HepG2 (cell line): ENCODE results near the gene RPS2. TPM values are rescaled to one million over a fixed set of nuclear protein-coding genes. Genes with fewer than 3 reads are reported as not detected.

Source experiments
- EHMT2 ChIP-seq: fragments of 200-600 bp; sonication (generic); IDR thresholded peaks from 2 replicates; pipeline ENCODE4 v1.7.0; 2017; ENCODE audit warnings: antibody characterized with exemption, low read depth, low read length, borderline replicate concordance
- FLYWCH1 ChIP-seq: sonication (generic); formaldehyde crosslinking; IDR thresholded peaks from 2 replicates; pipeline ENCODE4 v1.8.1; 2023; ENCODE audit warnings: mild to moderate bottlenecking, missing genetic modification reagents
- NCOA5 ChIP-seq: sonication (generic); formaldehyde crosslinking; IDR thresholded peaks from 2 replicates; pipeline ENCODE4 v1.4.0; 2020; ENCODE audit warnings: missing genetic modification reagents
- NCOR1 ChIP-seq: fragments of 200-600 bp; sonication (generic); IDR thresholded peaks from 2 replicates; pipeline ENCODE4 v1.7.0; 2017; ENCODE audit warnings: antibody characterized with exemption, low read length, borderline replicate concordance
- SALL2 ChIP-seq: sonication (generic); formaldehyde crosslinking; IDR thresholded peaks from 2 replicates; pipeline ENCODE4 v1.8.1; 2023; ENCODE audit warnings: mild to moderate bottlenecking, missing genetic modification reagents, inconsistent platforms
- TCF7L2 ChIP-seq: IDR thresholded peaks from 2 replicates; pipeline ENCODE4 v1.6.1; 2011; ENCODE audit warnings: mild to moderate bottlenecking, low read depth, low read length, moderate library complexity
- ZBTB20 ChIP-seq: sonication (generic); formaldehyde crosslinking; IDR thresholded peaks from 2 replicates; pipeline ENCODE4 v1.8.1; 2023; ENCODE audit warnings: missing genetic modification reagents, low read depth, mild to moderate bottlenecking, borderline replicate concordance
- ZNF567 ChIP-seq: sonication (generic); formaldehyde crosslinking; IDR thresholded peaks from 2 replicates; pipeline ENCODE4 v1.8.1; 2023; ENCODE audit warnings: mild to moderate bottlenecking, missing genetic modification reagents, borderline replicate concordance
- ZNF569 ChIP-seq: sonication (generic); formaldehyde crosslinking; IDR thresholded peaks from 2 replicates; pipeline ENCODE4 v1.5.0; 2020; ENCODE audit warnings: mild to moderate bottlenecking, missing genetic modification reagents, moderate library complexity, borderline replicate concordance
- ZNF607 ChIP-seq: sonication (generic); formaldehyde crosslinking; IDR thresholded peaks from 2 replicates; pipeline ENCODE4 v1.5.1; 2020; ENCODE audit warnings: missing genetic modification reagents, mild to moderate bottlenecking, borderline replicate concordance
- polyA plus RNA-seq, 8 experiments: library from polyadenylated mRNA; depleted of rRNA in 3 of 8; stranded (reverse) in 7 of 8; unstranded in 1 of 8; fragments of >200 nt; fragmentation: Illumina TruSeq in 4 of 8; extraction: Trizol in 4 of 8; gene quantifications; 2 replicates each; pipeline versions ENCODE4 v1.2.1 to v1.2.3, GENCODE V29; 2011 to 2016; ENCODE audit warnings: low read depth in 4 of 8, missing spikeins in 1 of 8, mixed read lengths in 1 of 8; ENCODE audit not compliant: insufficient read depth in 1 of 8
- total RNA-seq, 5 experiments: library from RNA; depleted of rRNA; stranded (reverse); fragments of >200 nt; fragmentation: Illumina TruSeq; extraction: Trizol; gene quantifications; 2 replicates each; pipeline ENCODE4 v1.2.3, GENCODE V29; 2016; ENCODE audit warnings: low read depth in 1 of 5
- TF ChIP-seq, protein P1 (sequence below): IDR thresholded peaks from 2 replicates; pipeline ENCODE4 v1.6.1; 2016; ENCODE audit warnings: low read depth, control low read depth
- TF ChIP-seq, protein P2 (sequence below): sonication (generic); formaldehyde crosslinking; IDR thresholded peaks from 2 replicates; pipeline ENCODE4 v1.4.0; 2020; ENCODE audit warnings: mild to moderate bottlenecking, missing genetic modification reagents
- TF ChIP-seq, protein P3 (sequence below): sonication (generic); formaldehyde crosslinking; IDR thresholded peaks from 2 replicates; pipeline ENCODE4 v1.4.0; 2020; ENCODE audit warnings: missing genetic modification reagents, borderline replicate concordance
- TF ChIP-seq, protein P4 (sequence below): sonication (generic); formaldehyde crosslinking; IDR thresholded peaks from 2 replicates; pipeline ENCODE4 v1.8.1; 2023; ENCODE audit warnings: mild to moderate bottlenecking, missing genetic modification reagents

RPS2 gene
- total and polyA plus RNA-seq, 2 of the 13 experiments (the other 11 are each of a cell fraction or from before 2014, with no cell fraction given) = 1,908 to 4,514 TPM

DNA sequence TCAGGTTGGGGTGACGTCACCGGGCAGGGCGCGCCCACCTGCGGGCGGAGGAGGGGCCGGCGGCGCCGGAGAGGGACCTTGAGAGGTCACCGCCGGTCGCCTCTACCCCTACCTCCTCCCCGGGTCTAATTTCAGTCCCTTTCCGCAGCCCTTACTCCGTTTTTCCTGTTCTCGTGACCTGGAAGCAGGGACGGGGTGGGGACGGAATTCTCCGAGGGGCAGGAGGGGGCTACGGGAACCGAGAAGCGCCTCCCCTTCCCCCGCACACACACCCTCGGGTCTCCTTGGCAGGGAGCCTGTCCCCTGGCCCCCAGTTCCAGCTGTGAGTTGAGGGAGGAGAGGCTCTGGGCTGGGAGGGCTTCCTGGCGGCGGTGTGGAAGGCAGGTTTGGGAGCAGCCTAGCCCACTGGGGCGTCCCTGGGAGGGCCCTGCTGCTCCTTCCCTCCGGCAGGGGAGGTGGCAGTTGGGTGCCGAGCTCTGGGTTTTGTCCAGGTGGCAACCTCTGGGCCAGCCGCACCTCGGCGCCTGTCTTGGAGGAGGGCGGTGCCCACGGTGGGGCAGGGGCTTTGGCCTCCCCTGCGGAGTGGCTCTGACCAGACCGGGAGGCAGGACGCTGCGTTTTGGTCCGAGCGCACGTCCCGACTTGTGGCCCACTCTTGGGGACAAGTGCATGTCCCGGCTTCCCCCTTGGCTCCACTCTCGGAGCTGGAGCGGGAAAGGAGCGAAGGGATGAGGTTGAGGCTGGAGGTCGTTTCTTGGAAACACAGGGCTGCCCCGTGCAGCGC, 25.9 kb upstream of the RPS2 start (continued):
- TF ChIP-seq ZBTB20 (0 out of 2 replicates have a peak, but pooled peaks have one; percentile 25), SALL2 (CRISPR knock-in tag) (no peak), FLYWCH1 (no peak), ZNF569 (CRISPR knock-in tag) (no peak), NCOA5 (CRISPR knock-in tag) (no peak), EHMT2 (no peak), NCOR1 (no peak), TCF7L2 (no peak), ZNF607 (CRISPR knock-in tag) (no peak), ZNF567 (CRISPR knock-in tag) (no peak)
- TF ChIP-seq, protein P1, sequence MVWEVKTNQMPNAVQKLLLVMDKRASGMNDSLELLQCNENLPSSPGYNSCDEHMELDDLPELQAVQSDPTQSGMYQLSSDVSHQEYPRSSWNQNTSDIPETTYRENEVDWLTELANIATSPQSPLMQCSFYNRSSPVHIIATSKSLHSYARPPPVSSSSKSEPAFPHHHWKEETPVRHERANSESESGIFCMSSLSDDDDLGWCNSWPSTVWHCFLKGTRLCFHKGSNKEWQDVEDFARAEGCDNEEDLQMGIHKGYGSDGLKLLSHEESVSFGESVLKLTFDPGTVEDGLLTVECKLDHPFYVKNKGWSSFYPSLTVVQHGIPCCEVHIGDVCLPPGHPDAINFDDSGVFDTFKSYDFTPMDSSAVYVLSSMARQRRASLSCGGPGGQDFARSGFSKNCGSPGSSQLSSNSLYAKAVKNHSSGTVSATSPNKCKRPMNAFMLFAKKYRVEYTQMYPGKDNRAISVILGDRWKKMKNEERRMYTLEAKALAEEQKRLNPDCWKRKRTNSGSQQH (CRISPR knock-in tag) = no peak
- TF ChIP-seq, protein P2, sequence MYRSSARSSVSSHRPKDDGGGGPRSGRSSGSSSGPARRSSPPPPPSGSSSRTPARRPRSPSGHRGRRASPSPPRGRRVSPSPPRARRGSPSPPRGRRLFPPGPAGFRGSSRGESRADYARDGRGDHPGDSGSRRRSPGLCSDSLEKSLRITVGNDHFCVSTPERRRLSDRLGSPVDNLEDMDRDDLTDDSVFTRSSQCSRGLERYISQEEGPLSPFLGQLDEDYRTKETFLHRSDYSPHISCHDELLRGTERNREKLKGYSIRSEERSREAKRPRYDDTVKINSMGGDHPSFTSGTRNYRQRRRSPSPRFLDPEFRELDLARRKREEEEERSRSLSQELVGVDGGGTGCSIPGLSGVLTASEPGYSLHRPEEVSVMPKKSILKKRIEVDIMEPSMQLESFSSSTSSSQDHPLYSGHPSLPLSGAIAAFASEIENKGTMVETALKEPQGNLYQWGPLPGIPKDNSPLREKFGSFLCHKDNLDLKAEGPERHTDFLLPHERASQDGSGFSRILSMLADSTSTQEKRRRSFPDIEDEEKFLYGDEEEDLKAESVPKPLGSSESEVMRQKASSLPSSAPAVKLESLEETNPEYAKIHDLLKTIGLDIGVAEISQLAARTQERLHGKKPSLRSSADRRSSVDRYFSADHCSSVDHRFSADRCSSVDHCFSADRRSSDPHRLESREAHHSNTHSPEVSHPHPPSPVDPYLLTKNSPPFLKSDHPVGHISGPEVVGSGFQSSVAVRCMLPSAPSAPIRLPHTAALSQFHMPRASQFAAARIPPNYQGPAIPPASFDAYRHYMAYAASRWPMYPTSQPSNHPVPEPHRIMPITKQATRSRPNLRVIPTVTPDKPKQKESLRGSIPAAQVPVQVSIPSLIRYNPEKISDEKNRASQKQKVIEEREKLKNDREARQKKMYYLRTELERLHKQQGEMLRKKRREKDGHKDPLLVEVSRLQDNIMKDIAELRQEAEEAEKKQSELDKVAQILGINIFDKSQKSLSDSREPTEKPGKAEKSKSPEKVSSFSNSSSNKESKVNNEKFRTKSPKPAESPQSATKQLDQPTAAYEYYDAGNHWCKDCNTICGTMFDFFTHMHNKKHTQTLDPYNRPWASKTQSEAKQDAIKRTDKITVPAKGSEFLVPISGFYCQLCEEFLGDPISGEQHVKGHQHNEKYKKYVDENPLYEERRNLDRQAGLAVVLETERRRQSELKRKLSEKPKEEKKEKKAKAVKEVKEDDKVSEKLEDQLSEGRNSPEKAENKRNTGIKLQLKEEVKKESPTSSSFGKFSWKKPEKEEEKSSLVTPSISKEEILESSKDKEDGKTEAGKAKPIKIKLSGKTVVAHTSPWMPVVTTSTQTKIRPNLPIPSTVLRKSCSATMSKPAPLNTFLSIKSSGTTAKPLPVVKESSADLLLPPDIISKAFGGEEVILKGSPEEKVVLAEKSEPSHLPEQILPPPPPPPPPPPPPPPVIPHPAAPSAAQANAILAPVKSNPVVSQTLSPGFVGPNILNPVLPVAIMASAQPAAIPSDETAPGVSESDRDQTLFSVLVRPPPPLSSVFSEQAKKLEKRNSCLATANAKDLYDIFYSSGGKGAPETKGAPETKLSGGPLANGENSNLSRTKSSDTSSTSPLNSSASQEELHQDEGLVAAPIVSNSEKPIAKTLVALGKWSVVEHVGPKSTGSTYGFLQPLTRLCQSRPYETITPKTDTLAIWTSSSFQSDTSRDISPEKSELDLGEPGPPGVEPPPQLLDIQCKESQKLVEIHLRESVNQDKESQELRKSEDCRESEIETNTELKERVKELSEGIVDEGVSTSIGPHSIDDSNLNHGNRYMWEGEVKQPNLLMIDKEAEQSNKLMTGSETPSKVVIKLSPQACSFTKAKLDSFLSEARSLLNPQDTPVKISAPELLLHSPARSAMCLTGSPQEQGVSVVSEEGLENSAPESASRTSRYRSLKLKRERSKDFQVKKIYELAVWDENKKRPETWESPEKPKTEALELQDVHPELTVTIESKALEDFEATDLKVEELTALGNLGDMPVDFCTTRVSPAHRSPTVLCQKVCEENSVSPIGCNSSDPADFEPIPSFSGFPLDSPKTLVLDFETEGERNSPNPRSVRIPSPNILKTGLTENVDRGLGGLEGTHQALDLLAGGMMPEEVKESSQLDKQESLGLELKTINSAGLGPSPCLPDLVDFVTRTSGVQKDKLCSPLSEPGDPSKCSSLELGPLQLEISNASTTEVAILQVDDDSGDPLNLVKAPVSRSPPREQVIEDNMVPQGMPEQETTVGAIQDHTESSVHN (CRISPR knock-in tag) = no peak
- TF ChIP-seq, protein P3, sequence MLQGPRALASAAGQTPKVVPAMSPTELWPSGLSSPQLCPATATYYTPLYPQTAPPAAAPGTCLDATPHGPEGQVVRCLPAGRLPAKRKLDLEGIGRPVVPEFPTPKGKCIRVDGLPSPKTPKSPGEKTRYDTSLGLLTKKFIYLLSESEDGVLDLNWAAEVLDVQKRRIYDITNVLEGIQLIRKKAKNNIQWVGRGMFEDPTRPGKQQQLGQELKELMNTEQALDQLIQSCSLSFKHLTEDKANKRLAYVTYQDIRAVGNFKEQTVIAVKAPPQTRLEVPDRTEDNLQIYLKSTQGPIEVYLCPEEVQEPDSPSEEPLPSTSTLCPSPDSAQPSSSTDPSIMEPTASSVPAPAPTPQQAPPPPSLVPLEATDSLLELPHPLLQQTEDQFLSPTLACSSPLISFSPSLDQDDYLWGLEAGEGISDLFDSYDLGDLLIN (CRISPR knock-in tag) = no peak
- TF ChIP-seq, protein P4, sequence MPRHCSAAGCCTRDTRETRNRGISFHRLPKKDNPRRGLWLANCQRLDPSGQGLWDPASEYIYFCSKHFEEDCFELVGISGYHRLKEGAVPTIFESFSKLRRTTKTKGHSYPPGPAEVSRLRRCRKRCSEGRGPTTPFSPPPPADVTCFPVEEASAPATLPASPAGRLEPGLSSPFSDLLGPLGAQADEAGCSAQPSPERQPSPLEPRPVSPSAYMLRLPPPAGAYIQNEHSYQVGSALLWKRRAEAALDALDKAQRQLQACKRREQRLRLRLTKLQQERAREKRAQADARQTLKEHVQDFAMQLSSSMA (CRISPR knock-in tag) = no peak
